Medulla oblongata (tissue), 1 donor: ENCODE results near the gene MEI4.
"Not testable (repeated sequence)": the region's sequence is repeated elsewhere in the genome, so short reads cannot be mapped to it uniquely, and the experiment has no call there.

ENCODE experiments used
- DNase-seq: peaks from one replicate; pipeline ENCODE4 v3.0.0-alpha.2; 2015; ENCODE audit errors: extremely low spot score

Gene MEI4

GRCh38 chr6:77678048-77678447 is 25.2 kb downstream of the MEI4 start:
- no peak for DNase-seq

DNA sequence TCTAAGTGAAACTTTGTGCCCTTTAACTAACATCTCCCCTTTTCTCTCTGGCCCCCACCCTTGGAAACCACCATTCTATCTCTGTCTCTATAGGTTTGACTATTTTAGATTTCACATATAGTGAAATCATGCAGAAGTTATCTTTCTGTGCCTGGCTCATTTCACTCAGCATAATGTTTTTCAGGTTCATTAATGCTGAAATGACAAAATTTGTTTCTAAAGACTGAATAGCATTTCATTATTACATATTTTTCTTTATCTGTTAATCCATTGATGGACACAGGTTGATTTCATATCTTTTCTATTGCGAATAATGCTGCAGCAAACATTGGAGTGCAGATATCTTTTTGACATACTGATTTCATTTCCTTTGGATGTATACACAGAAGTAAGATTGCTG is 30.7 kb downstream of the MEI4 start:
- no peak for DNase-seq

GRCh38 chr6:77686931-77687330 is 34.1 kb downstream of the MEI4 start:
- DNase-seq = no peak

DNA sequence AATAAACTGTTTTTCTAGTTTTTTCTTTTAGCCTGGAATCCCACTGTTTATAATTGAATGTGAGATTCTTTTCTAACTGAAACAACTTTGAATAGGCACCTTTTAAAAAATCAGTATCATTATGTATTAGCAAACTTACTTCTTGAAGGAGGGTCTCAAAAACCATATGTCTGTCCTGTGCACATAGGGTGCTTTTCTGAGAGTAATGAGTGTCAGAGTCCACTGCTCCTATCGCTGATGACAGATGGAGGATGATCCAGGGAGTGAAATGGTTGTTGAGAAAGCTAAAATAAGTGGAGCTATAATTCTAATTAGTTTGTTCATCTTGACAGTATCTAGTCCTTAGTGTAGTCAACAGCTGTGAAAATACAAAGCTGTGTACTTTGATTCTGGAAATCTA is 35.8 kb downstream of the MEI4 start:
- no peak for DNase-seq

GRCh38 chr6:77700095-77700494 is 47.3 kb downstream of the MEI4 start:
- DNase-seq = not testable (repeated sequence)

- no peak for DNase-seq
Observed at GRCh38 chr6:77707603-77708002, 54.8 kb downstream of the MEI4 start.

GRCh38 chr6:77715588-77715987 is 62.7 kb downstream of the MEI4 start:
- DNase-seq = no peak

- DNase-seq = no peak
Observed at GRCh38 chr6:77716311-77716710, 63.5 kb downstream of the MEI4 start.

- not testable (repeated sequence) for DNase-seq
Observed at GRCh38 chr6:77736010-77736409, 83.2 kb downstream of the MEI4 start.

DNA sequence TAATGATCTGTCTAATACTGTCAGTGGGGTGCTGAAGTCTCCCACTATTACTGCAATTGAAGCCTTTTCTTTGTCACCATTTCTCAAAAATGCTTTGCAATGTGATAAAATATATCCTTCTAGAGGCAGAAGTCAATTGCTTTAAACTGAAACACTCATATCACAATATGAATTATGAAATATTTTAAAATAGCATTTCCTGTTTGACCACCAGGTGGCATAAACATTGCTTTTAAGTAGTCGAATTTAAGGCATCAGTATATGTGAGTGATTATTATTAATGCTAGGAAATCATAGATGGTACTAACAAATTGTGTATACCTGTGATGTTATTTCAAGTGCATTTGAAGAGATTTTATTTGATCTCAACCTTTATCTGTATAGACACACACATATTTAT is 87.5 kb downstream of the MEI4 start:
- DNase-seq = no peak

- DNase-seq = not testable (repeated sequence)
Observed at GRCh38 chr6:77752156-77752555, 99.3 kb downstream of the MEI4 start.

DNA sequence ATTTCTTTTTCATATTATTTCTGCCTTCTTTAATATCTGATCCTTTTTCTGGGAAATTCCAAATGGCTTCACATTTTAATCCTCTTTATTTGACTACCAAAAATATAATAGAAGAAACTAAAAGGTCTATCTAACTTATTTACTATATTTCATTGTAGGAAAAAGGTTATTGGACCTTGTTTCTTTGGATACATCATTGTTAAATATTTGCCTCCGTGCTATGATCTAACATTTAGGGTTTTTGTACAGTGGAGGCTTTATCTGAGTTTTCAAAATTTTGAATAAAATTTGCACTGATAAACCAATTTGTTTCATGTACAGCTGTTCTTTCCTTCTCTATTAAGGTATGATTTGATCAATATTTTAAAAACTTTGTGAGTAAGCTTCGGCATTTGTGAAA is 109.5 kb downstream of the MEI4 start:
- DNase-seq = no peak

DNA sequence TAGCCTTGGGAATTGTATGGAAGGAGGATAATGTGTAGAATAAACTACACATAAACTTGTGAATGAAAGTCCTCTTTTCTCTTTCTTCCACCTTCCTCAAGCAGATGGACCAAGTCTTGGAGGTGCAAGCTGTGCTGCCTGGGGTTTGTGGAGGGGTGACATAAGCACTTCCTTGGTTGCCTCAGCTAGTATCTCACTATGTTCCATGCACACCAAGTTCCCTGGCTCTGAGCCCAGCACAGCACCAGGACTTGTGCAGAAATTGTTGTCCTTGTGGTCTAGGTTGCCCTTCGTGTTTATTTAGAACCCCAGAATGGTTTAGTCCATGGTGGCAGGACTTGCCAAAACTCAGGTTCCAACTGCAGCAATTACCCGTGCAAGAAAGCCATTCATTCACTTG is 110.3 kb downstream of the MEI4 start:
- no peak for DNase-seq

- no peak for DNase-seq
Observed at GRCh38 chr6:77764364-77764763, 111.5 kb downstream of the MEI4 start.

GRCh38 chr6:77773157-77773822 is 120.5 kb downstream of the MEI4 start:
- no peak for DNase-seq

DNA sequence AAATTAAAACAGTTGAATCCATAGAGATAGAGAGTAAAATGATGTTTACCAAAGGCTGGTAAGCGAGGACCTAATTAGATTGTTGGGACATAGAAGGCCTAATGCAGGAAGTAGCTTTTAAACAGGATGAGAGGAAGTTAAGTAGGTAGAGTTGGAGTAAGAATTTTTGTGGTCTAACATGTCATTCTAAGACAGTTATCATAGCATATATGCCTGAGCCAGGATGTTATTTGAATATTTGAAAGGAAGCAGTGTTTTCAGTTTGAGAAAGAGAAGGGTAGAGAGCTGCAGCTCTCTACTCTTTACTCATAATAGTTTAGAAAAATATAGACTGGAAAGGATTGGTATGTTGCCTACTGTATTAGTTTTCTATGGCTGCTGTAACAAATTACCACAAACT is 121.6 kb downstream of the MEI4 start:
- no peak for DNase-seq

GRCh38 chr6:77776441-77776840 is 123.6 kb downstream of the MEI4 start:
- DNase-seq = no peak

DNA sequence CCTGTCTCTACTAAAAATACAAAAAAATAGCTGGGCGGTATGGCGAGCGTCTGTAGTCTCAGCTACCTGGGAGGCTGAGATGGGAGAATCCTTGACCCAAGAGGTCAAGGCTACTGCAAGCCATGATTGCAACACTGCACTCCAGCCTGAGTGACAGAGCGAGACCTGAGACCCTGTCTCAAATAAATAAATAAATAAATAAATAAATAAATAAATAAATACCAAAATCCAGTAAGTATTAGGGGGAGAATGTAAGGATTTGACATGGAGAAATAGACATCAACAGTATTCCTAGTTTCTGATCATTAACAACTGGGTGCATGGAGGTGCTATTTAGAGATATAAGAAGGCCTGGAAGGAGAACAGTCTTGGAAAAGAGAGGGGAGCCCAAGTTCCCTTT is 125.7 kb downstream of the MEI4 start:
- DNase-seq = no peak

- no peak for DNase-seq
Observed at GRCh38 chr6:77786935-77787629, 134.2 kb downstream of the MEI4 start.

GRCh38 chr6:77796824-77797809 is 144.3 kb downstream of the MEI4 start:
- DNase-seq = no peak

DNA sequence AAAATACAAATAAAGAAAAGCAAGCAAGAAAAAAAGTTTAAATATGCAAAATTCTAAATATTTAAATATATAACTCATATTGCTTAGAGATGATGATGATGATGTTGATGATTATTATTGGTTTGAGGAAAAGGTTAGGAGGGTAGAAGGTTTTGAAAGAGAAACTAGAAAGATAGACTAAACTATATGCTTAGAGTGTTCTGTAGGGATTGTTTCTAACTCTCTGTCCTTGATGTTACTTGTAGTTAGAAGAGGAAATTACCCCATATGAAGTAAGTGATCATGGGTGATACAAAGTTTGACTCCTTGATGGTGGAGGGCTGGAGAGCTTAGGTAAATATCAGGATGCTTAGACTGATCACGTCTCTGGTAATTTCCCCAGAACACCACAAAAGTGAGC is 159.5 kb downstream of the MEI4 start:
- no peak for DNase-seq

DNA sequence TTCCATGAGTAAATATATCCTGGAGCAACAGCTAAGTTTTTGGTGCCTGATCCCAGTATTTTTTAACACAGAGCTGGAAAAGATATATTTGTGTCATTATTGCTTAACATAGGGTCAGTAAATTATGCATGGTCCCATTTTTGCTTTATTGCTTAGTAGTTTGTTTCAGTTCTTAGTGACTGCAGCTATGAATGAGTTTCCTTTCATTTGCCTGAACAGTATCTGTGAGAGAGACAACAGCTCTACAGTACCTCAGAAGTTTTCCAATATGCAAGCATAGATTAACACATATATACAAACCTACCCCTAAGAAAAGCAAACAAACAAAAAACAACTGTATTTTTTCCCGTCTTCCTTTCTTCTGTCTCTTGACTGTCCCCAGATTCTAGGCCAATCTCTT is 160.3 kb downstream of the MEI4 start:
- DNase-seq = no peak
